Caco-2 (cell line): ENCODE results near the gene OTOGL. TPM values are rescaled to one million over a fixed set of nuclear protein-coding genes. Genes with fewer than 3 reads are reported as not detected.

ENCODE experiments used
- BruUV-seq: library from RNA; stranded (reverse); fragments of 400-500 nt; replicated peaks from 2 replicates; lab custom pipeline; 2021; lab: Mats Ljungman, UMichigan
- CTCF ChIA-PET: fragments of 300-600 bp; sonication (Branson Sonifier 250); formaldehyde crosslinking; loops from one replicate; lab custom pipeline; 2022; ENCODE audit warnings: antibody characterized with exemption; lab: Charles Lee
- POLR2A ChIA-PET: fragments of 300-600 bp; sonication (Branson Sonifier 250); formaldehyde crosslinking; loops from one replicate; lab custom pipeline; 2022; ENCODE audit warnings: antibody characterized with exemption; lab: Charles Lee
- DNase-seq, 2 experiments: peaks; one replicate each; pipeline versions ENCODE4 v3.0.0 to v3.0.0-alpha.2; 2020 to 2022
- H3K27me3 ChIP-seq: replicated peaks from 2 replicates; pipeline ENCODE4 v1.6.0; 2011; ENCODE audit warnings: low read length; ENCODE audit not compliant: control insufficient read depth, insufficient read depth
- H3K36me3 ChIP-seq: 2 replicates; pipeline ENCODE4 v1.5.1; 2011; ENCODE audit warnings: low read length; ENCODE audit not compliant: control insufficient read depth, insufficient read depth
- H3K4me1 ChIP-seq: fragments of 250-450 bp; sonication (Bioruptor Pico); 2 replicates; pipeline ENCODE4 v1.5.1; 2020; ENCODE audit warnings: mild to moderate bottlenecking
- H3K4me3 ChIP-seq: 2 replicates; pipeline ENCODE4 v1.5.1; 2011; ENCODE audit warnings: low read depth, mild to moderate bottlenecking, control low read depth, low read length
- H3K9me3 ChIP-seq: fragments of 250-450 bp; sonication (Bioruptor Pico); 2 replicates; pipeline ENCODE4 v1.5.1; 2020; ENCODE audit warnings: mild to moderate bottlenecking, moderate library complexity
- H3K27ac Mint-ChIP-seq: one replicate; pipeline ENCODE4 v1.8.0; 2022; ENCODE audit warnings: mixed read lengths; ENCODE audit not compliant: unreplicated experiment
- H3K27me3 Mint-ChIP-seq: one replicate; pipeline ENCODE4 v1.8.0; 2022; ENCODE audit warnings: mixed read lengths; ENCODE audit not compliant: insufficient read depth, unreplicated experiment
- H3K36me3 Mint-ChIP-seq: one replicate; pipeline ENCODE4 v1.8.0; 2022; ENCODE audit warnings: mild to moderate bottlenecking, mixed read lengths; ENCODE audit not compliant: insufficient read depth, unreplicated experiment
- H3K4me1 Mint-ChIP-seq: one replicate; pipeline ENCODE4 v1.8.0; 2022; ENCODE audit warnings: low read depth, mixed read lengths; ENCODE audit not compliant: unreplicated experiment
- H3K4me3 Mint-ChIP-seq: one replicate; pipeline ENCODE4 v1.8.0; 2022; ENCODE audit warnings: mild to moderate bottlenecking, moderate library complexity, mixed read lengths; ENCODE audit not compliant: unreplicated experiment
- H3K9me3 Mint-ChIP-seq: one replicate; pipeline ENCODE4 v1.8.0; 2022; ENCODE audit warnings: mixed read lengths; ENCODE audit not compliant: unreplicated experiment
- intact Hi-C: fragments of 100-400 bp; cut with micrococcal nuclease; formaldehyde crosslinking; loops from one replicate; pipeline ENCODE4 v1.10.0; 2022; ENCODE audit not compliant: unreplicated experiment
- total RNA-seq: library from RNA; stranded (reverse); gene quantifications from 2 replicates; pipeline ENCODE4 v1.2.3, GENCODE V29; 2022
- TF ChIP-seq, protein P1 (sequence below), 2 experiments: fragments of 200-600 bp in 1 of 2; IDR thresholded peaks; 1 replicate in 1 of 2; 2 replicates in 1 of 2; pipeline versions ENCODE4 v1.5.1 to v1.8.0; 2011 to 2022; ENCODE audit warnings: antibody characterized with exemption in 1 of 2, control low read depth in 1 of 2, inconsistent platforms in 1 of 2, low read depth in 1 of 2, low read length in 1 of 2, mild to moderate bottlenecking in 1 of 2, moderate library complexity in 1 of 2; ENCODE audit not compliant: insufficient read depth in 1 of 2, severe bottlenecking in 1 of 2, unreplicated experiment in 1 of 2

The OTOGL gene
- total RNA-seq, 1 experiment from 2014 or later, result 0.39 TPM

DNA sequence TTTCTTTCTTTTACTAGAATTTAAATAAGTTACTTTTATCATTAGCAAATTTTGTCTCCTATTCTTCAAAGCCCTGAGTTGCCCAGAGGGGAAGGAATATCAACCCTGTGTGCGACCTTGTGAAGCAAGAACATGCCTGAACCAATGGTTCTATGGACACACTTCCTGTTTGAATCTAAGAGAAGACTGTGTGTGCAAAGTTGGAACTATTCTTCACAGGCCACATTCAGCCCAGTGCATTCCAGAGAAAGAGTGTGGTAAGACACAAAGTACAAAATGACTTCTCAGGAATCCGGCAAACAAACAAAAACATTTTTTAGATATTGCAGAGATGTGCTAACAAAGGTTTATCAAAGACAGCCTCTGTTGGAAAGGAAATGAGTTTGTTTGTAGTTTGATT, 253.9 kb downstream of the OTOGL start:
- H3K36me3 ChIP-seq, result no peaks in the 10 kb centered on the region
- ChIA-PET POLR2A (no interaction called here), CTCF (no interaction called here)
- H3K9me3 ChIP-seq, result no peaks in the 10 kb centered on the region
- peak; percentile 42 to 51 for DNase-seq
- Mint-ChIP-seq H3K9me3 (no peaks in the 10 kb centered on the region), H3K4me1 (peaks cover 7% of the 10 kb centered on the region), H3K27ac (peak overlapping the region; percentile 21), H3K27me3 (peaks cover 4% of the 10 kb centered on the region), H3K36me3 (no peaks in the 10 kb centered on the region), H3K4me3 (no peak overlapping the region)
- no peak overlapping the region for H3K4me3 ChIP-seq
- TF ChIP-seq, protein P1, sequence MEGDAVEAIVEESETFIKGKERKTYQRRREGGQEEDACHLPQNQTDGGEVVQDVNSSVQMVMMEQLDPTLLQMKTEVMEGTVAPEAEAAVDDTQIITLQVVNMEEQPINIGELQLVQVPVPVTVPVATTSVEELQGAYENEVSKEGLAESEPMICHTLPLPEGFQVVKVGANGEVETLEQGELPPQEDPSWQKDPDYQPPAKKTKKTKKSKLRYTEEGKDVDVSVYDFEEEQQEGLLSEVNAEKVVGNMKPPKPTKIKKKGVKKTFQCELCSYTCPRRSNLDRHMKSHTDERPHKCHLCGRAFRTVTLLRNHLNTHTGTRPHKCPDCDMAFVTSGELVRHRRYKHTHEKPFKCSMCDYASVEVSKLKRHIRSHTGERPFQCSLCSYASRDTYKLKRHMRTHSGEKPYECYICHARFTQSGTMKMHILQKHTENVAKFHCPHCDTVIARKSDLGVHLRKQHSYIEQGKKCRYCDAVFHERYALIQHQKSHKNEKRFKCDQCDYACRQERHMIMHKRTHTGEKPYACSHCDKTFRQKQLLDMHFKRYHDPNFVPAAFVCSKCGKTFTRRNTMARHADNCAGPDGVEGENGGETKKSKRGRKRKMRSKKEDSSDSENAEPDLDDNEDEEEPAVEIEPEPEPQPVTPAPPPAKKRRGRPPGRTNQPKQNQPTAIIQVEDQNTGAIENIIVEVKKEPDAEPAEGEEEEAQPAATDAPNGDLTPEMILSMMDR (IDR thresholded peaks at IDR 0.05; ENCODE audit: insufficient read depth in 1 of 2, low read depth in 1 of 2, low read length in 1 of 2, severe bottlenecking in 1 of 2, unreplicated experiment in 1 of 2), result no peak
- intact Hi-C loops, result loop anchor here (1.0 kb wide), 1 partner anchor 32 kb away; no protein-coding TSS in a partner anchor
- BruUV-seq, result no TSS peak
- no peaks in the 10 kb centered on the region for H3K27me3 ChIP-seq
- H3K4me1 ChIP-seq, result 0 out of 2 replicates have a peak, but pooled peaks cover 5% of the 10 kb centered on the region

- Histone ChIP-seq H3K4me3 (no peak overlapping the region), H3K36me3 (no peaks in the 10 kb centered on the region), H3K4me1 (0 out of 2 replicates have a peak, but pooled peaks cover 5% of the 10 kb centered on the region), H3K9me3 (no peaks in the 10 kb centered on the region), H3K27me3 (no peaks in the 10 kb centered on the region)
- no TSS peak for BruUV-seq
- intact Hi-C loops, result no loop called here
- ChIA-PET CTCF (no interaction called here), POLR2A (no interaction called here)
- no peak for DNase-seq
- no peaks in the 10 kb centered on the region for H3K36me3 Mint-ChIP-seq
- TF ChIP-seq, protein P1 (IDR thresholded peaks at IDR 0.05; ENCODE audit: insufficient read depth in 1 of 2, low read depth in 1 of 2, low read length in 1 of 2, severe bottlenecking in 1 of 2, unreplicated experiment in 1 of 2), result no peak
- peaks cover 7% of the 10 kb centered on the region for H3K4me1 Mint-ChIP-seq
- H3K4me3 Mint-ChIP-seq, result no peak overlapping the region
- no peaks in the 10 kb centered on the region for H3K9me3 Mint-ChIP-seq
- peaks cover 2% of the 10 kb centered on the region for H3K27me3 Mint-ChIP-seq
- no peak overlapping the region for H3K27ac Mint-ChIP-seq
These were observed 256.8 kb downstream of the OTOGL start for GRCh38 chr12:80356097-80356496.

- no peaks in the 10 kb centered on the region for H3K4me1 Mint-ChIP-seq
- DNase-seq, result no peak
- H3K27me3 Mint-ChIP-seq, result peaks cover 3% of the 10 kb centered on the region
- POLR2A ChIA-PET, result no interaction called here
- intact Hi-C loops, result no loop called here
- H3K27ac Mint-ChIP-seq, result no peak overlapping the region
- CTCF ChIA-PET, result no interaction called here
- H3K27me3 ChIP-seq, result no peaks in the 10 kb centered on the region
- no peaks in the 10 kb centered on the region for H3K9me3 Mint-ChIP-seq
- H3K4me1 ChIP-seq, result no peaks in the 10 kb centered on the region
- BruUV-seq, result no TSS peak
- TF ChIP-seq, protein P1 (IDR thresholded peaks at IDR 0.05; ENCODE audit: insufficient read depth in 1 of 2, low read depth in 1 of 2, low read length in 1 of 2, severe bottlenecking in 1 of 2, unreplicated experiment in 1 of 2), result no peak
- H3K9me3 ChIP-seq, result no peaks in the 10 kb centered on the region; the same call in 1 of the 2 replicates
- no peaks in the 10 kb centered on the region for H3K36me3 Mint-ChIP-seq
- H3K4me3 Mint-ChIP-seq, result no peak overlapping the region
- H3K4me3 ChIP-seq, result no peak overlapping the region
- no peaks in the 10 kb centered on the region for H3K36me3 ChIP-seq
These were observed 260.4 kb downstream of the OTOGL start for GRCh38 chr12:80359703-80360102.
